HCT116 (cell line): Measurements from ENCODE around the gene PNMT. TPM values are rescaled to one million over a fixed set of nuclear protein-coding genes. Genes with fewer than 3 reads are reported as not detected.

Experiments
- ATAC-seq: fragments of 200-7000 bp; cut with Tn5 transposase; 2 replicates; pipeline ENCODE4 v1.9.1; 2020; ENCODE audit warnings: mild to moderate bottlenecking, moderate library complexity
- BruUV-seq: library from RNA; stranded (reverse); fragments of 400-500 nt; replicated peaks from 2 replicates; lab custom pipeline; 2021; lab: Mats Ljungman, UMichigan
- CTCF ChIA-PET: fragments of 300-600 bp; sonication (Branson Sonifier 250); formaldehyde crosslinking; loops from one replicate; lab custom pipeline; 2021; ENCODE audit warnings: antibody characterized with exemption; lab: Charles Lee
- POLR2A ChIA-PET: fragments of 300-600, 350-600 bp; sonication (Branson Sonifier 250); formaldehyde crosslinking; loops from one replicate; lab custom pipeline; 2021; ENCODE audit warnings: antibody characterized with exemption; lab: Charles Lee
- RAD21 ChIA-PET, 2 experiments: fragments of 300-600 bp; sonication (Branson Sonifier 250); formaldehyde crosslinking; loops; one replicate each; lab custom pipeline; 2023; ENCODE audit warnings: low total read pairs in 2 of 2; ENCODE audit not compliant: uncharacterized antibody in 2 of 2, unreplicated experiment in 2 of 2, low non-redundant PET in 1 of 2; lab: Charles Lee
- DNase-seq: peaks from one replicate; pipeline ENCODE4 v3.0.0-alpha.2; 2010; ENCODE audit warnings: low read depth, low spot score
- H2AFZ ChIP-seq: fragments of 200-600 bp; shearing (Covaris generic), sonication (generic); 2 replicates; pipeline ENCODE4 v1.6.1; 2017; ENCODE audit warnings: low read depth, mixed run types, mixed read lengths, antibody characterized with exemption, low read length; ENCODE audit not compliant: poor library complexity, severe bottlenecking
- H3K27ac ChIP-seq: 2 replicates; pipeline ENCODE4 v1.5.1; 2012; ENCODE audit warnings: low read depth, low read length
- H3K27me3 ChIP-seq: fragments of 200-600 bp; sonication (generic); 2 replicates; pipeline ENCODE4 v1.6.1; 2016; ENCODE audit warnings: mixed run types, low read length, mixed read lengths; ENCODE audit not compliant: insufficient read depth
- H3K36me3 ChIP-seq, 2 experiments: fragments of 200-500 bp in 1 of 2; fragments of 200-600 bp in 1 of 2; sonication (Bioruptor generic) in 1 of 2; sonication (generic) in 1 of 2; 2 replicates each; pipeline versions ENCODE4 v1.5.1 to v1.6.1; 2014 to 2016; ENCODE audit warnings: low read length in 2 of 2, inconsistent platforms in 1 of 2, mixed read lengths in 1 of 2, mixed run types in 1 of 2; ENCODE audit not compliant: insufficient read depth in 2 of 2, control insufficient read depth in 1 of 2
- H3K4me1 ChIP-seq, 2 experiments: fragments of 200-600 bp in 1 of 2; sonication (generic) in 1 of 2; 2 replicates each; pipeline versions ENCODE4 v1.5.1 to v1.6.1; 2012 to 2017; ENCODE audit warnings: low read length in 2 of 2, inconsistent platforms in 1 of 2, mild to moderate bottlenecking in 1 of 2, mixed read lengths in 1 of 2, mixed run types in 1 of 2, moderate library complexity in 1 of 2; ENCODE audit not compliant: insufficient read depth in 2 of 2, control insufficient read depth in 1 of 2
- H3K4me2 ChIP-seq: fragments of 200-600 bp; sonication (generic); 2 replicates; pipeline ENCODE4 v1.6.1; 2017; ENCODE audit warnings: mixed run types, low read length, mixed read lengths
- H3K4me3 ChIP-seq, 2 experiments: fragments of 200-600 bp in 1 of 2; sonication (generic) in 1 of 2; replicated peaks in 1 of 2; 2 replicates each; pipeline ENCODE4 v1.5.1; 2011 to 2016; ENCODE audit warnings: low read length in 2 of 2, control low read depth in 1 of 2, low read depth in 1 of 2, mild to moderate bottlenecking in 1 of 2, mixed read lengths in 1 of 2, mixed run types in 1 of 2
- H3K79me2 ChIP-seq: fragments of 200-600 bp; sonication (generic); 2 replicates; pipeline ENCODE4 v1.6.1; 2017; ENCODE audit warnings: mild to moderate bottlenecking, mixed run types, low read length, moderate library complexity, mixed read lengths; ENCODE audit not compliant: insufficient read depth
- H3K9ac ChIP-seq: fragments of 200-600 bp; sonication (generic); 2 replicates; pipeline ENCODE4 v1.6.1; 2016; ENCODE audit warnings: low read length, mixed read lengths
- H3K9me2 ChIP-seq: fragments of 200-600 bp; sonication (generic), shearing (Covaris generic); 2 replicates; pipeline ENCODE4 v1.6.1; 2017; ENCODE audit warnings: mixed run types, mild to moderate bottlenecking, moderate library complexity; ENCODE audit not compliant: insufficient read depth
- H3K9me3 ChIP-seq, 2 experiments: fragments of 200-500 bp in 1 of 2; fragments of 200-600 bp in 1 of 2; sonication (Bioruptor generic) in 1 of 2; sonication (generic) in 1 of 2; 2 replicates each; pipeline ENCODE4 v1.6.1; 2014 to 2017; ENCODE audit warnings: low read length in 2 of 2, mixed read lengths in 2 of 2, inconsistent platforms in 1 of 2, low read depth in 1 of 2, mild to moderate bottlenecking in 1 of 2, mixed run types in 1 of 2, moderate library complexity in 1 of 2; ENCODE audit not compliant: control insufficient read depth in 1 of 2, insufficient read depth in 1 of 2
- H4K20me1 ChIP-seq: fragments of 200-600 bp; sonication (generic), shearing (Covaris generic); 2 replicates; pipeline ENCODE4 v1.6.1; 2017; ENCODE audit warnings: mixed run types, mild to moderate bottlenecking, moderate library complexity; ENCODE audit not compliant: insufficient read depth
- CBX3 ChIP-seq: IDR thresholded peaks from 2 replicates; pipeline ENCODE4 v1.6.1; 2012; ENCODE audit warnings: low read depth
- EGR1 ChIP-seq: IDR thresholded peaks from 2 replicates; pipeline ENCODE4 v1.6.1; 2012; ENCODE audit warnings: low read depth
- ELF1 ChIP-seq: IDR thresholded peaks from 2 replicates; pipeline ENCODE4 v1.6.1; 2012; ENCODE audit warnings: low read depth, borderline replicate concordance
- EZH2 ChIP-seq: fragments of 200-600 bp; sonication (generic); IDR thresholded peaks from 2 replicates; pipeline ENCODE4 v1.6.1; 2017; ENCODE audit warnings: antibody characterized with exemption, mixed run types
- EZH2phosphoT487 ChIP-seq: fragments of 200-600 bp; IDR thresholded peaks from 2 replicates; pipeline ENCODE4 v1.6.1; 2018; ENCODE audit warnings: antibody characterized with exemption, borderline replicate concordance
- FOSL1 ChIP-seq: IDR thresholded peaks from 2 replicates; pipeline ENCODE4 v1.6.1; 2012; ENCODE audit warnings: low read depth
- JUND ChIP-seq: IDR thresholded peaks from 2 replicates; pipeline ENCODE4 v1.6.1; 2012
- POLR2A ChIP-seq: IDR thresholded peaks from 2 replicates; pipeline ENCODE4 v1.7.0; 2011; ENCODE audit warnings: borderline replicate concordance; ENCODE audit not compliant: insufficient read depth, insufficient read length; ENCODE audit errors: extremely low read depth
- POLR2AphosphoS5 ChIP-seq: IDR thresholded peaks from 2 replicates; pipeline ENCODE4 v1.6.1; 2011; ENCODE audit warnings: mild to moderate bottlenecking, low read depth, low read length, moderate library complexity
- REST ChIP-seq: IDR thresholded peaks from 2 replicates; pipeline ENCODE4 v1.6.1; 2012; ENCODE audit warnings: low read depth
- SIN3A ChIP-seq: IDR thresholded peaks from 2 replicates; pipeline ENCODE4 v1.6.1; 2012; ENCODE audit warnings: low read depth
- SP1 ChIP-seq: IDR thresholded peaks from 2 replicates; pipeline ENCODE4 v1.6.1; 2012; ENCODE audit warnings: low read depth
- SRF ChIP-seq: IDR thresholded peaks from 2 replicates; pipeline ENCODE4 v1.6.1; 2012; ENCODE audit warnings: low read depth
- TCF7L2 ChIP-seq: IDR thresholded peaks from 2 replicates; pipeline ENCODE4 v1.7.0; 2011; ENCODE audit warnings: borderline replicate concordance, inconsistent platforms; ENCODE audit not compliant: insufficient read depth, insufficient read length; ENCODE audit errors: extremely low read depth
- ZBTB33 ChIP-seq: IDR thresholded peaks from 2 replicates; pipeline ENCODE4 v1.6.1; 2011; ENCODE audit warnings: mild to moderate bottlenecking, low read length, moderate library complexity; ENCODE audit not compliant: insufficient replicate concordance; ENCODE audit errors: extremely low read depth
- ZFX ChIP-seq: fragments of 450-650 bp; IDR thresholded peaks from 2 replicates; pipeline ENCODE4 v1.6.1; 2017
- ZNF274 ChIP-seq: fragments of 200-500 bp; sonication (Bioruptor generic); IDR thresholded peaks from 2 replicates; pipeline ENCODE4 v1.6.1; 2014; ENCODE audit warnings: mild to moderate bottlenecking, low read depth, low read length, inconsistent platforms
- intact Hi-C: fragments of 100-400 bp; cut with micrococcal nuclease; formaldehyde crosslinking; loops from 2 replicates; pipeline ENCODE4 v1.10.0; 2022
- total RNA-seq: library from RNA; stranded (reverse); gene quantifications from one replicate; pipeline ENCODE4 v1.2.1, GENCODE V29; 2021; ENCODE audit not compliant: unreplicated experiment
- TF ChIP-seq, protein P1 (sequence below): IDR thresholded peaks from 2 replicates; pipeline ENCODE4 v1.6.1; 2012
- TF ChIP-seq, protein P2 (sequence below), 3 experiments: fragments of 200-600 bp in 1 of 3; sonication (generic) in 1 of 3; IDR thresholded peaks in 2 of 3; conservative IDR thresholded peaks in 1 of 3; 2 replicates each; pipeline ENCODE4 v1.5.1; 2012 to 2017; ENCODE audit warnings: low read depth in 2 of 3, low read length in 2 of 3, antibody characterized with exemption in 1 of 3, borderline replicate concordance in 1 of 3, control low read depth in 1 of 3, mild to moderate bottlenecking in 1 of 3, mixed read lengths in 1 of 3, mixed run types in 1 of 3, moderate library complexity in 1 of 3; ENCODE audit not compliant: insufficient read depth in 1 of 3
- TF ChIP-seq, protein P3 (sequence below): IDR thresholded peaks from 2 replicates; pipeline ENCODE4 v1.6.1; 2012

Gene PNMT
- total RNA-seq, 1 experiment from 2014 or later, result not detected

DNA sequence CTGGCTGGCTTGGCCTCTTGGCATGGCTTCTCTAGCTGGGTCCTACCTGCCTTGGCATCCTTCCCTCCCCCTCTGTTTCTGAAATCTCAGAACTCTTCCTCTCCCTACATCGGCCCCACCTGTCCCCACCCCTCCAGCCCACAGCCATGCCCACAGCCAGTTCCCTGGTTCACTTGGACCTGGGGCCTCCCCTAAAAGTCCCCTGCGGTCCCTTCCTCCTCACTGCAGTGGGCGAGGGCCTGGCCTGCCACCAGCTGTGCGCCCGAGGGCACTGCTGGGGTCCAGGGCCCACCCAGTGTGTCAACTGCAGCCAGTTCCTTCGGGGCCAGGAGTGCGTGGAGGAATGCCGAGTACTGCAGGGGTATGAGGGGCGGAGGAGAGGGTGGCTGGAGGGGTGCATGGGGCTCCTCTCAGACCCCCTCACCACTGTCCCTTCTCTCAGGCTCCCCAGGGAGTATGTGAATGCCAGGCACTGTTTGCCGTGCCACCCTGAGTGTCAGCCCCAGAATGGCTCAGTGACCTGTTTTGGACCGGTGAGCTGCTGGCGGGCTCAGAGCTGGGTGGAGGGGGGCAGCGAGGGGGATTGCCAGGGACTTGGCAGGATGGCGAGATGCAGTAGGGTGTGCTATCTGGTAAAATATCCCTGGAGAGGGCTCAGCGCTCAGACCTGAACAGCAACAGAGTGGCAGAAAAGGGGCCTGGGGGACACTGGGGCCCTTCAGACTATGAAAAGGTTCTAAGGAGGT is 48.0 kb downstream of the PNMT start:
- ChIA-PET POLR2A (no interaction called here), CTCF (interaction anchor here (2.1 kb wide), 1 partner anchor 13 kb away, joined by 4 read pairs; no protein-coding TSS in a partner anchor), RAD21 (no interaction called here)
- H3K27me3 ChIP-seq, result no peaks in the 10 kb centered on the region
- ATAC-seq (no peak), DNase-seq (no peak)
- H2AFZ ChIP-seq, result no peak overlapping the region
- H4K20me1 ChIP-seq, result no peaks in the 10 kb centered on the region
- H3K4me2 ChIP-seq, result no peak overlapping the region
- H3K36me3 ChIP-seq, result peaks cover 0 to 23% of the 10 kb centered on the region in 2 experiments; a peak in 3 of 4 replicates
- H3K4me1 ChIP-seq, result no peaks in the 10 kb centered on the region
- TF ChIP-seq ZFX (no peak), EZH2phosphoT487 (no peak), FOSL1 (no peak), ELF1 (no peak), ZNF274 (no peak), SRF (no peak), JUND (no peak), POLR2A (no peak), SIN3A (no peak), REST (no peak), CBX3 (no peak), POLR2AphosphoS5 (no peak), SP1 (no peak), EZH2 (no peak), ZBTB33 (no peak), TCF7L2 (no peak), EGR1 (no peak)
- TF ChIP-seq, protein P1, sequence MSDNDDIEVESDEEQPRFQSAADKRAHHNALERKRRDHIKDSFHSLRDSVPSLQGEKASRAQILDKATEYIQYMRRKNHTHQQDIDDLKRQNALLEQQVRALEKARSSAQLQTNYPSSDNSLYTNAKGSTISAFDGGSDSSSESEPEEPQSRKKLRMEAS, result no peak
- TF ChIP-seq, protein P2, sequence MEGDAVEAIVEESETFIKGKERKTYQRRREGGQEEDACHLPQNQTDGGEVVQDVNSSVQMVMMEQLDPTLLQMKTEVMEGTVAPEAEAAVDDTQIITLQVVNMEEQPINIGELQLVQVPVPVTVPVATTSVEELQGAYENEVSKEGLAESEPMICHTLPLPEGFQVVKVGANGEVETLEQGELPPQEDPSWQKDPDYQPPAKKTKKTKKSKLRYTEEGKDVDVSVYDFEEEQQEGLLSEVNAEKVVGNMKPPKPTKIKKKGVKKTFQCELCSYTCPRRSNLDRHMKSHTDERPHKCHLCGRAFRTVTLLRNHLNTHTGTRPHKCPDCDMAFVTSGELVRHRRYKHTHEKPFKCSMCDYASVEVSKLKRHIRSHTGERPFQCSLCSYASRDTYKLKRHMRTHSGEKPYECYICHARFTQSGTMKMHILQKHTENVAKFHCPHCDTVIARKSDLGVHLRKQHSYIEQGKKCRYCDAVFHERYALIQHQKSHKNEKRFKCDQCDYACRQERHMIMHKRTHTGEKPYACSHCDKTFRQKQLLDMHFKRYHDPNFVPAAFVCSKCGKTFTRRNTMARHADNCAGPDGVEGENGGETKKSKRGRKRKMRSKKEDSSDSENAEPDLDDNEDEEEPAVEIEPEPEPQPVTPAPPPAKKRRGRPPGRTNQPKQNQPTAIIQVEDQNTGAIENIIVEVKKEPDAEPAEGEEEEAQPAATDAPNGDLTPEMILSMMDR (IDR thresholded peaks at IDR 0.05 in 2 of 3, conservative IDR thresholded peaks at IDR 0.05 in 1 of 3; ENCODE audit: borderline replicate concordance in 1 of 3, insufficient read depth in 1 of 3, low read depth in 2 of 3, low read length in 2 of 3), result no peak
- TF ChIP-seq, protein P3, sequence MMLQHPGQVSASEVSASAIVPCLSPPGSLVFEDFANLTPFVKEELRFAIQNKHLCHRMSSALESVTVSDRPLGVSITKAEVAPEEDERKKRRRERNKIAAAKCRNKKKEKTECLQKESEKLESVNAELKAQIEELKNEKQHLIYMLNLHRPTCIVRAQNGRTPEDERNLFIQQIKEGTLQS, result no peak
- no peak overlapping the region for H3K27ac ChIP-seq
- no peak overlapping the region for H3K4me3 ChIP-seq
- BruUV-seq, result no TSS peak
- H3K79me2 ChIP-seq, result no peaks in the 10 kb centered on the region
- intact Hi-C loops, result no loop called here
- no peak overlapping the region for H3K9ac ChIP-seq
- no peaks in the 10 kb centered on the region for H3K9me2 ChIP-seq
- H3K9me3 ChIP-seq, result no peaks in the 10 kb centered on the region
